Activated T-cell treated with anti-CD3 and anti-CD28 coated beads for 48 hours (primary cell): ENCODE results near the gene DDI1.
"Not testable (repeated sequence)": the region's sequence is repeated elsewhere in the genome, so short reads cannot be mapped to it uniquely, and the experiment has no call there.

Source experiments
- DNase-seq: peaks from one replicate; pipeline ENCODE4 v3.0.0-alpha.2; 2020; ENCODE audit warnings: low read depth

Gene DDI1

DNA sequence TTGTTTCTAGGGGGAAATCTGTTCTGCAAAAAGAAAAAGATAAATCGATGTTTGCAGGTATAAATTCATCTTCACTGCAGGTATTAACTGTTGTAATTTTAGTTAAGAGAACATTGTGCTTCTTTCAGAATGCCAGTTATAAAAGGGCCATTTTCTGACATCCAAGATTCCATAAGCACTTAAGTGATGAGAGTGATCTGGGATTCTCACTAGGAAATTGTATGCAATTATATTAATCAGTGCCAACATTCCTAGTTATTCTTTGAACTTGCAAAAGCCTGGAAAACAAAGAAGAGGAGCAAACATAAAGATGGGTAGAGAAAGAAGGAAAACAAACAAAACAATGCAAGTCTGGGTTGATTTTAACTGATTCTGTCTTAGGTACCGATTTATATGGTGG, 5.4 kb downstream of the DDI1 start:
- no peak for DNase-seq

DNA sequence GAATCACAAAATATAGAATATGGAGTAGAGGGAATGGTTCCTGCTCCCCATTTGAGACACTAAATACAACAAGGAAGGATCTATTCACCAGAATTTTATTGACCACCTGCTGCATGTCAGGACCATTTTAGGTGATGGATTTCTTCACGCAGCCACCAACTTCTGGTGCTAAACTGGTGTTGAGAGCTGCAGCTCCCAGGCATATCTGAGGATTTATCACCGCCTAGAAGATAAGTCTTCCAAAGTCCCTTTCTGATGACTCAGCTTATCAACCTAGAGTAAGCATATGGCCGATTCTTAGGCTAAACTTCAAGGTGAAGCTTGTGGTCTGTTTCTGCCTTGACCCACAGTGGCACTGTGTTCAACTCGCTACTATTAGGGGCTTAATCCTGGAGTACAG, 6.7 kb downstream of the DDI1 start:
- DNase-seq: no peak

DNA sequence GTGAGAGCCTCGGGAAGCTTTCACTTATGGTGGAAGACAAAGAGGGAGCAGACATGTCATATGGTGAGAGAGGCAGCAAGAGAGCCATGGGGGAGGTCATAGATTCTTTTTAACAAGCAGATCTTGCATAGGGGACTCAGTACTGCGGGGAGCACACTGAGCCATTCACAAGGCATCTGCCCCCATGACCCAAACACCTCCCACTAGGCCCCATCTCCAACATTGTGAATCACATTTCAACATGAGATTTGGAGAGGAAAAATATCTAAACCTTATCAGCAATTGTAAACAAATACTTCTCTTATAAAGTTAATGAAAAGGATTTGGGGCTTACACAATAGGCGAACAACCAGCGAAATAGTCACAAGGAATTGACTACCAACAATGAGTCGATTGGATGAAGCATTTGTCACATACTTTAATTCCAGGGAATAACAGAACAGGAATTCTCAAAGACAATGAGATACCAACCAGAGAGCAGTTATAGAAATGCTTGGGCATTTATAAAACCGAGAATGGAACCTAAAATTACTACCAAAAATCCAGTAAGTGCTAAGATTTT, 7.3 kb downstream of the DDI1 start:
- DNase-seq: no peak

DNA sequence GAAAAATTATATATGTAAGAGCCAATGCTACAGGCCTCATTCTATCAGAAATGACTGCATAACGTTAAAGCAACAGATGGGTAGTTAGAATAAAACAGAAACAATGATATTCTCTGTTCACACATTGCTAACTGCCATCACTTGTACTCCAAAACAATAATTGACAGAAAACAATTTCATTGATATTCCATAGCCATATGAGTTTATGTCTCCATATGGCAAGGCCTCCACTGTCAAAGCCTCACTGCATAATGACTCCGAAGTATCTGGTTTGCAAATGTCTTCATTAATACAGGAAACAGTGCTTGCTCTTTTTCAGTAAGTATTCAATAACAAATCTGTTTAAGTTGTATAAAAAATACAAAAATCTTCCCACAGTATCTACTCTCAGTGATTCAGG, 9.9 kb downstream of the DDI1 start:
- DNase-seq: no peak

DNA sequence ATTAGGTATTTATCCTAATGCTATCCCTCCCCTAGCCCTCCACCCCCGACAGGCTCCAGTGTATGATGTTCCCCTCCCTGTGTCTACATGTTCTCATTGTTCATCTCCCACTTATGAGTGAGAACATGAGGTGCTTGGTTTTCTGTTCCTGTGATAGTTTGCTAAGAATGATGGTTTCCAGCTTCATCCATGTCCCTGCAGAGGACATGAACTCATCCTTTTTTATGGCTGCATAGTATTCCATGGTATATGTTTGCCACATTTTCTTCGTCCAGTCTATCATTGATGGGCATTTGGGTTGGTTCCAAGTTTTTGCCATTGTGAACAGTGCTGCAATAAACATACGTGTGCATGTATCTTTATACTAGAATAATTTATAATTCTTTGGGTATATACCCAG, 10.4 kb downstream of the DDI1 start:
- DNase-seq: not testable (repeated sequence)

DNA sequence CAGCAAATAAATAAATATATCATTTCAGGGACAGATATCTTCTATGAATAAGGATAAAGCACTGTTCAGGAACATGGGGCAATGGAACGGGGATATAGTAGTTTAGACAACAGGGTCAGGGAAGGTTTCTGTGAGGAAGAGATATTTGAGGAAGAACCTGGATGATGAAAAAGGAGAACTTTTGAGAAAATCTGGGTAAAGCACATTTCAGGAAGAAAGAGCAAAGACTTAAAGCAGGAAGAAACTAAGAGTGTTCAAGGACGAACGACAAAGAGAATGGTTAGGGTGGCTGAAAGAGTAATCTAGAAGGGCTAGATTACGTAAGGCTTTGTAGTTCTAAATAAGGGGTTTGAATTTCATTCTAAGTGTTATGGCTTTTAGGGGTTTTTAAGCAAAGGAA, 12.7 kb downstream of the DDI1 start:
- DNase-seq: no peak

DNA sequence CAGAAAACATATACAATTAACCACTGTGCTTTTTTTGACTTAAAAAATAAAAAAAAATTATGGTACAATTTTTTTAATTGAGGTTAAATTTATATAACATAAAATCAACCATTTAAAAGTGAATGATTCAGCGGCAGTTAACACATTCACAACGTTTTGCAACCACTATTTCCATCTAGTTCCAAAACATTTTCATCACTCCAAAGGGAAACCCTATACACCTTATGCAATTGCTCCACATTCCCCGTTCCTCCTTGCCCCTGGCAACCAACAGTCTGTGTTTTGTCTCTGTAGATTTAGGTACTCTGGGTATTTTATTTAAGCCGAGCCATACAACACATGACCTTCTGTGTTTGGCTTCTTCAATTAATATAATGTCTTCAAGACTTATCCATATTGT, 15.3 kb downstream of the DDI1 start:
- DNase-seq: no peak

DNA sequence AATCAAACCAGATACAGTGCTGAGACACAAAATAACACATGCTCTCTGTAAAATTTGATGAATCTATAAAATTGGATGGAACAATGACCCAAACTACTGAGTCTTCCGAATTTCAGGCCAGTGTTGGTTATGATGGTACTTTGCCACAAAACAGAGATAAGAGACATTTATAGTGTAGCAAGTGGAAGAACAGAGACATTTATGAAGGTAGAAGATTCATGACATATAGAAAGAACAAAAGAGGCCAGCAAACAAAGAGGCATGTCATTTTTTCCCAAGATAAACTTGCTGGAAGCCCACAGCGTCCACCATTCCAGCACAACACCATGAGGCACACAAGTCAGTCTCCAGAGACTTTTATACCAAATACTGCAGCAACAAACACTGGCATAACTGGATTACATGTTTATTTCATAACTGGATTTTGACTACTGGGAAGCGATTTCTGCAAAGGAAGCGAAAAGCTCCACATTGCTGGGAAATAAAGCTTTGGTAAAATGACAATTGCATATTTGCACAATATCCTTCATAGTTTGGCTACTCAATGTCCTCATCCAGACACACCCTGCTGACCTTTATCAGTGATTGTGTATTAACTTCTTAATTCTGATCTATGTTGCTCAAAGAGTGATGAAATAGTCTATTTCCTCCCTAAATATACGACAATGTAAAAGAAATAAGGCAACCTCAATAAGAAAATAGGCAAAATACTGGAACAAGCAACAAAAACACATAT, 17.5 kb downstream of the DDI1 start:
- no peak for DNase-seq

DNA sequence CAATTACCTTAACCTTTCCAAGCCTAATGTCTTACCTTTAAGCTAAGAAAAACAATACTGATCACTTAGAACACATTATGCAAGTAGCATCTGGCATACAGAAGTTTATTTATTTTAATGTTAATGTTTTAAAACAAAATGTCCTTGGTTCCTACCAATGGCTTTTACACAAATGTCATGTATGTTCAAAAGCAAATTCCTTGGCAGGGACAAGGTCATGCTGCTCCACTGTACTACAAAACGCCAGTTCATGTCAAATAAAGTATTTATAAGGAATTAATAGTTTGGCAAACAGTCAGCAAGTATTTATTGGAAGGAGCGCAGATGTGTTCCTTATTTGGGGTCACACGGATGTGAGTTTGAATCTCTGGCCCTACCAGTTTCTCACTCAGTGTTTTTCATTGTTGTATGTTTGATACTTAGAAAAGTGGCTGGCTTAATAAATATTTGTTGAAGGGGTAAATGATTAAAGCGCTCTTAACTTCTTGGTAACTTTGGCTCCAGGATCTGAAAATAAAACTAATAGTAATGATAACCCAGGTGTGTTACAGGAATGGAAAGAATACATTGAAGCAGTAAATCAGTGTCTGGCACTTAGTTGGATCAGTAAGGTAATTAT, 18.6 kb downstream of the DDI1 start:
- no peak for DNase-seq

DNA sequence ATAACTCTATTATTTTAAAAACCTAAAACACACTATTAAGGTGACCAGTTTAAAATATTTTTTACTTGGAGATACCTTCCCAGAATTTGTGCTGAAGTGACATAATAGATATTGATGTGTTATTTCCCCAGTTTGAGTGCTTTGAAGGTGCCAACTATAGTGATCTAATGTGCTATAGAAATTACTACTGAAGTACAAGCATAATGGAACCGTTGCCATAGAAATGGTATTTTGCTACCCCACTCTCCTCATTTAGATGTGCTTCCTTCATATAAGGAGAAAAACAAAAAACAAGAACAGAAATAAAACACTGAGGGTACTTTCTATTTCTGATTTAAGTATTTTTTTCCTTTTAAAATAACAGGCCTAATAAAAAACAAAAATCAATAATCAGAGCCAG, 19.2 kb downstream of the DDI1 start:
- DNase-seq: no peak

DNA sequence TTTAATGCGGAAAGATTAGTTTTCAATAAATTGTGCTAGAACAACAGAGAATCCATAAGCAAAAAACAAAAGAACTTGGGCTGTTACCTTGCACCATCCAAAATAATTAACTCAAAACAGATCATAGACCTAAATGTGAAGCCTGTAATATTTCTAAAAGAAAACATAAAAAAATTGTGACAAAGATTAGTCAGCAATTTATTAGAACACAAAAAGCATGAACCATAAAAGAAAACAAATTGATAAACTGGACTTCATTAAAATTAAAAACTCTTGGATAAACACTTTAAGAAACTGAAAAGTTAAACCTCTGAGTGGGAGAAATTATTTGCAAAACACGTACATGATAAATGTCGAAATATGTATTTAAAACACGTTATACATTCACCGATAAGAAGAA, 21.5 kb downstream of the DDI1 start:
- no peak for DNase-seq

DNA sequence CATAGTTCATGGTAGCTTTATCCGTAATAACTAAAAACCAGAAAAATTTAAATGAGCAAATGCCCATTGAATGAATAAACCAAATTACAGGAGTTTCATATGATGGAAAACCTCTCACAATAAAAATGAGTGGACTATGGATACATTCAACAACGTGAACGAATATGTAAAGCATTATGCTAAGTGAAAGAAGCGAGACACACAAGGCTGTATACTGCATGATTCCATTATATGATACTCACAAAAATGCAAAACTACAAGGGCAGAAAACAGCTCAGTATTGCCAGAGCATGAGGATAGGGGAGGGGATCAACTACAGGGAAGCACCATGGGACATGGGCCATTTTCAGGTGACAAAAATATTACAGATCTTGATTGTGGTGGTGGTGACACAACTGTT, 22.2 kb downstream of the DDI1 start:
- no peak for DNase-seq

DNA sequence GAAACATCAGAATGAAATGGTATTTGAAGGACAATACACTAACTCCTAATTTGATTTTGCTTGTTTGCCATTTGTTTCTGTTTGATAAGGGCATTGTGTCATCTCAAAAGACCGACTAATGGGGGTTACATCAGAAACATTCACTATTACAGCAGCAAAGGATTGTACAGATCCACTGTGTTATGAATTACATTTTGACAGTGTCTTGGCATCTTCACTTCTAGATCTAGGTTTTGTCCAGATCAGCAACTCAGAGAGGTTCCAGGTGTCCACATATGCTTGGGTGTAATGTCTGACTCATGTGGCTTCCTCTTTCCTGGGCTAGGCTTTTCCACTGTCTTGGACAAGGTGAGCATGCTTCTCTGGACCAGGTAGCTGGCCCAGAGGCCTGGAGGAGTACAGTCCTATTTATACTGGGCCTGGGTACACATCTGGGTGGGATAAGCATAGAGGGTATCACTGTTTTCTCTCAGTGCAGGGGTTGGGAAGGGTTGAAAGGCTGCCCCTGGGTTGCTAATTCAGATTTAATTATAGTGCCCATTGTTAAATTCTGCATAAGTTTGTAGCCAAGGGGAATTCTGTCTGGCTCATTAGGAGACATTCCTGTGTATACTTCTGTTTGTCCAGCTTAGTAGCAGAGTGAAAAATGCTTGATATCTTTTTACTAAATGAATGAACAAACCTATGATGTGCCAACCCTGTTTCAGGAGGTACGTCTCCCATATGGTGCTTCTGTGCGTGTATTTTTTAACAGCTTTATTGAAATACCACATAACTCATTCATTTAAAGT, 23.8 kb downstream of the DDI1 start:
- no peak for DNase-seq

DNA sequence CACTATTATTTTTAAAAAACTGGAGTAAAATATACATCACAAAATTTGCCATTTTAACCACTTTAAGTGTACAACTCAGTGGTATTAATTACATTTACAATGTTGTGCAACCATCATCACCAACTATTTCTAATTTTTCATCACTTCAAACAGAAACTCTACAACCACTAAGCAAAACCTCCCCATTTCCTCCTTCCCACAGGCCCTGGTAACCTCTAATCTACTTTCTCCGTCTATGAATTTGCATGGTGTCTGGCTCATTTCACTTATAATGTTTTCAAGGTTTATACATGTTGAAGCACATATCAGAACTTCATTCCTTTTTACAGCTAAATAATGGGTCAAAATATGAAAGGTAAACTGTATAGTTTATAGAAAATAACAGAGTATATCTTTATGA, 24.4 kb downstream of the DDI1 start:
- DNase-seq: no peak

DNA sequence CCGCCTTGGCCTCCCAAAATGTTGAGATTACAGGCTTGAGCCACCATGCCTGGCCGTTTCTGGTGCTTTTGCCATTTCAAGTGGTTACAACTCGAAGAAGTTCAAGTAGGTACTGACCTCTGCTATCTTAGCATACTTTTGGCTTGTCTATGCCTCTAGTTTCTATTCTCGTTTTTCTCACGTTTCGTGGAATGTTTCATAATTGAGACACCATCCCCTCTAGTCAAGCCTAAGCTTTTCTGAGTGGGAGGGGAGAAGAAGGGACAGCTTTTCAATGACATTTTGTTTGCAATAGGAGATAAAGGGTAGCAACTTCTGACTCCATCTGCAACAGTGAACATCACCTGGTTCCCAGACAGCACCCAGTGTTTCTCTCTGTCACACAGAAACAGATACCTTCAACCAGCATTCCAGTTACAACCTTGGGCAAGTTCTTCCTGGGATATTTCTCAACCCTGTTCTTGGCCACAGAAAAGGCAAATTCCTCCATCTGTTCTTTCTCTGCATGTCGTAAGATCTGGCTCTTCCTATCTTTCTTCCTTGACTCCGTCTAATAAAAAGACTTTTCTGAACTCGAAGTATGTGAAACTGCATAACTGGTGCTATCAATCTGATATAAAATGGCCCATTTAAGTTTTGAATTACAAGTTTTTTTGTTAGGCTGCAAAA, 25.5 kb downstream of the DDI1 start:
- DNase-seq: no peak

DNA sequence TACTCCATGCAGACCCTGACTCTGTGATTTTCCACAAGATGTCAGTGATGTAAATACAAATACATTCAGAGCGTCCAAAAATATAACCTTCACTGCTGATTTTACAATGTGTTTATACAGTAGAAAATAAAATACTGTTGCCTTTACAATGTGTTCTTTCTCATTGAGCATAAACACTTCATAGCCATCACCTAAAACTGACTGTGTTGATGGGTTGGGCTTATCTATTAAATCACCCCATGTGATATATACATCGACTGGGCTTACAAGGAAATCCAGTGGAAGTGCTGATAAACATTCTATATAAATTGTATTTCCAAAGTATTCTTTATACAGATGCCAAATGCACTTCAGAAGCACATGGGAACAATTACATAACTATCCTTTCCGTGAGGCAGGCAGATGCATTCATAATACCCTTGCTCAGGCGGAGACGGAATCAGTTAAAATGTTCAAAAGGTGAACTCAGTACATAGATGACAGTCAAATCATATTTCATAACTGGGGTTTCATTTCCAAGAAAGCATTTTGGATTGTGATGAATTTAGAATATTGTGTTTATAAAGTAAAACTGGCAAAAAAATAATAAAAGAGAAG, 27.7 kb downstream of the DDI1 start:
- DNase-seq: no peak

DNA sequence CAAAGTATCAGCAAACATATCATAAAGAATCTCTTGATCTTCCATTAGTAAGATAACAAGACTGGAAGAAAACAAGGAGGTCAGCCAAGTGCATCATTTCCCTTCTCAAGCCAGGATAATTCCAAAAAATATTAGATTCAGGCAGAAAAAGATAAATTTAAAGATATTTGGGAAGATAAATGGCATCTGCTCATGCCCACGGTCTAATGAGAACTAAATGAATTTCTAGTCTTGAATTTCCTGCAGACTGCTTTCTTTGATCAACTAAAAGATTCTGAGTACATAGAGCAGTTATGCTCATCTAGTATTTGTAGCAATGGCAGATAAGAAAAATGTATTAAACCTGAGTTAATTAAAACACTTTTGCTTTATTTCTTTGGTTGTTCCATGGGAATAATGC, 31.1 kb downstream of the DDI1 start:
- no peak for DNase-seq

DNA sequence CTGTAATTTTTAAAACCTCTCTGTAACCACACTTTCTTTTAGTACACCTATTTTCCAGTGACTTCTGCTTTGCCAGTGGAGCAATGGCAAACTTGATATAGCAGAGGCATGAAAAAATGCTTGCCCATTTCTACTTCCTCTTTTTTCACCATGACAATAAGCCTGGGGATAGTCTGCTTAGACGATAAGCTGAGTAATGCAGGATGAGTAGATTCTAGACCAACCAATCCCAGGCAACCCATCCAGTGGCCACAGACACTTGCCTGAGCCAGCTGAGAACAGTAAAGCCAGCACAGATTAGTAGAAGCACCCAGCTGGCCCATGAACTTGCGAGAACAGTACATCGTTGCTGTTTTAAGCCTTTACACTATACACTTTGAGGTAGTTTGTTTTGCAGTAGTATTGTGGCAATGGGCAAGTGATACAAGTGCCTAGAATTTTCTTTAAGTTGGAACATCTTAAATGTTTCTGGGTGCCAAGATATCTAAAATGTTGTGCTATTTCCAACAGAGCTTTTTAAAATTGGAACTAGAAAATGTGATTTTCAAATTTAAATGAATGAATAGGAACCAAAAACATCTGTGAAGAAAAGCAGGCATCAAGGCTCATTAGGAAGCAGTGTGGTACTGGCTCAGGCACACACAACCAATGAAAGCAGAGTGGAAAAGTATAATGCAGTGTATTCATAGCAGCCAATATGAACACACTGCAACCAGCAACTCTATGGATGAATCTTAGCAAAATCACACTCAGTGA, 37.7 kb downstream of the DDI1 start:
- no peak for DNase-seq

DNA sequence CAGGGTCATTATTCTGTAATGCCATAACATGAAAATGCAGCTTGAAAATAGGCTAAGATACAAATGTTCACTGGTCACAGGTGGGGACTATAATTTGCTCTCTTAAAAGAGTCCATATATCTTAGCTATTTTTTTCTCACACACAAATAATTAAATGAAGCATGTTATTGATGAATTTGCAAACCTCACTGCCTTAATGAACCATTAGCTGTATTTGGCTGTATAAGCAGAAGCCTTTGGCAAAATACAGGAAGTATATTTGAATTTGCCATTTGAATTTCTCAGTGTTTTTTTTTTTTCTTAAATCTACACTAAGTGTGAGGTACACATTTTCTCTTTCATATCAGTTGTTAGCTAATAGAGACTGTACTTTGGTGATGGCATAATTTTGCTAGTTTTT, 38.7 kb downstream of the DDI1 start:
- no peak for DNase-seq

DNA sequence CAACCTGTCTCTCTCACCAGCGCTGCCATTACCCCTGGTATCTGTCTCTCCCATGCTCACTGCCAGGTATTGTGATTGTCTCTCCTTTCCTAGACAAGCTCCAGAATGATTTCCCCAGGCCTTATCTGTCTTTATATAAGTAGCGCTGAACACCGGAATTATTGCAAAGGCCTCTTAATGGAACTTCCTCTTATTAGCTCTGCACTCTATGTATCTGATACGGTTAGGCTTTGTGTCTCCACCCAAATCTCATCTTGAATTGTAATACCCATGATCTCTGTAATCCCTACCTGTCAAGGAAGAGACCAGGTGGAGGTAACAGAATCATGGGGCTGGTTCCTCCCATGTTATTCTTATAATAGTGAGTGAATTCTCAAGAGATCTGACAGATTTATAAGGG, 39.3 kb downstream of the DDI1 start:
- DNase-seq: no peak

DNA sequence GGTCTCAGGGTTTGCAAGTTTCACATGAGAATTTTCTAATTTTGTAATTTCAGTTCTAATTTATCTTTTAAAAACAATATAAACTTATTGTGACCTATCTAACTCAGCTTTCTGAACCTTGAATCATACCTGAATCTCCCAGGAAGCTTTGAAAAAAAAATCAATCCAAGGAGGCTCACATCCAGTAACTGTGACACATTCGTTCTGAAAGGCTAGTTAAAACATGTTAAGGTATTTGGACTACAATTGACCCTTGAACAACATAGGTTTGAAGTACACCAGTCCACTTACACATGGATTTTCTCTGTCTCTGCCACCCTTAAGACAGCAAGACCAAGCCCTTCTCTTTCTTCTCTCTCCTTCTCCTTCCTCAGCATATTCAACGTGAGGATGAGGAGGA, 40.0 kb downstream of the DDI1 start:
- no peak for DNase-seq
